Muscle of back (tissue), 11 donors: ENCODE measurements around the gene TYW1. TPM values are rescaled to one million over a fixed set of nuclear protein-coding genes. Genes with fewer than 3 reads are reported as not detected.
"Not testable (repeated sequence)": the region's sequence is repeated elsewhere in the genome, so short reads cannot be mapped to it uniquely, and the experiment has no call there.

Experiments
- DNase-seq, 3 donors: peaks; one replicate each; pipeline versions ENCODE4 v3.0.0 to v3.0.0-alpha.2; 2013
- polyA plus RNA-seq, 10 donors: library from polyadenylated mRNA; unstranded; fragments of 120-200 nt; gene quantifications; one replicate each; pipeline ENCODE4 v1.2.1, GENCODE V29; 2013; ENCODE audit not compliant: insufficient read length in 10 of 10

TYW1 gene
- polyA plus RNA-seq, 10 donors: 12.2 to 17.5 (median 15.3) TPM

DNA sequence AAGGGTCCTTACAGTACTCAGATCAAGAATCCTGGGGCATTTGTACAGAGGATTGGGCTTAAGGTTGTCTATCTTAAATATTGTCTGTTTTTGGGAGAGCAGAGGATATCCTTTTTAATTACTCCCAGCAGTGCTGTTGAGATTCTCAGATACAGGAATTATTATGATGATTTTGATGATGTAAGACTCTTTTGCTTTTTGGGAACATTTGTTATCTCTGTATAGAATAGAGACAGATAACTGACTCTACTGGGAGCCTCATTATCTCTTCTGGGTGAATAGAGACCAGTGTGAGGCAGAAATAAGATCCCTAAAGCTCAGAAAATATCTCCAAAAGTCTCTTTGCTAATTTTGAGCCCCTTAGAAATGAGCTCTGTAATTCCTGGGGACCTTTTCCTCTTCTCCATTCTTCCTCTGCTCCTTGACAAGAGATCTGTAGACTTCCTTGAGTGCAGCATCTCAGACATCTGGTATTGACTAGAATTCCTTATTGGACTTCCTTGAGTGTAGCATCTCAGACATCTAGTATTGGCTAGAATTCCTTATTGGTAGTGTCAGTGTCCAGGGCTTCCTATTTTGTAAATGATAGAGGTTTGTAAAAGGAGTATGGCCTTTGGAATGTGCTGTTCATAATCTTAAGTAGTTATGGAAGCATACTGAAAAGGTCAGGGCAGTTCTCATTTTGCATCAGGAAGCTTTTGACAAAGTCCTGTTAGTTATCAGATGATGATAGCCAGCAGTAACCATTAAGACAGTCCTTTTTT is 118.0 kb downstream of the TYW1 start:
- DNase-seq: peak in 1 of 3 donors; percentile 19

- not testable (repeated sequence) for DNase-seq
Observed at GRCh38 chr7:67120491-67120890, 123.9 kb downstream of the TYW1 start.

DNA sequence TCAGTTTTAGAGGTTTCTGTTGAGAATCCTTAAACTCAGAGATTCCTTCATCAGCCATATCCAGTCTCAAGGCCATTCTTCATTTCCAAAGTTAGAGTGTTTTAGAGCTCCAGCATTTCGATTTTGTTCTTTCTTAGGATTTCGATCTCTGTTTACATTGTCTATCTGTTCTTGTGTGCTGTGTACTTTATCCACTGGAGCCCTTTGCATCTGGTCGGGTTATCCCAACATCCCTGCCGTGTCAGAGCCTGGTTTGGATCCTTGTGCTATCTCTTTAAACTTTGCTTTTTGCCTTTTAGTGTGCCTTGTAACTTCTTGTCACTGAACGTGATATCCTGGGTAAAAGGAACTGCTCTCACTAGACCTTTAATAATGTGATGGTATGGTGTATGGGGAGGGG is 131.6 kb downstream of the TYW1 start:
- not testable (repeated sequence) for DNase-seq

- not testable (repeated sequence) for DNase-seq
Observed at GRCh38 chr7:67130766-67131165, 134.1 kb downstream of the TYW1 start.

DNA sequence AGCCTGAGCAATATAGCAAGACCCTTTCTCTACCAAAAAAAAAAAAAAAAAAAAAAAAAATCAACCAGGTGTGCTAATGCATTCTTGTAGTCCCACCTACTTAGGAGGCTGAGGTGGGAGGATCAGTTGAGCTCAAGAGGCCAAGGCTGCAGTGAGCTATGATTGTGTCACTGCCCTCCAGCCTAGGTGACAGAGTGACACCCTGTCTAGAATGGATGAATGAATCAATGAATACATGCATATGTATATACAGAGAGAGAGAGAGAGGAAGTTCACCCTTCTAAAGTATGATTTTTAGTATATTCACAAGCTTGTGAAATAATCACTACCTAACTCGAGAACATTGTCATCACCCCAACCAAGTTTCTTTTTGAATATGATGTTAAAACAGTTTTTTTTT is 138.3 kb downstream of the TYW1 start:
- DNase-seq: not testable (repeated sequence)

DNA sequence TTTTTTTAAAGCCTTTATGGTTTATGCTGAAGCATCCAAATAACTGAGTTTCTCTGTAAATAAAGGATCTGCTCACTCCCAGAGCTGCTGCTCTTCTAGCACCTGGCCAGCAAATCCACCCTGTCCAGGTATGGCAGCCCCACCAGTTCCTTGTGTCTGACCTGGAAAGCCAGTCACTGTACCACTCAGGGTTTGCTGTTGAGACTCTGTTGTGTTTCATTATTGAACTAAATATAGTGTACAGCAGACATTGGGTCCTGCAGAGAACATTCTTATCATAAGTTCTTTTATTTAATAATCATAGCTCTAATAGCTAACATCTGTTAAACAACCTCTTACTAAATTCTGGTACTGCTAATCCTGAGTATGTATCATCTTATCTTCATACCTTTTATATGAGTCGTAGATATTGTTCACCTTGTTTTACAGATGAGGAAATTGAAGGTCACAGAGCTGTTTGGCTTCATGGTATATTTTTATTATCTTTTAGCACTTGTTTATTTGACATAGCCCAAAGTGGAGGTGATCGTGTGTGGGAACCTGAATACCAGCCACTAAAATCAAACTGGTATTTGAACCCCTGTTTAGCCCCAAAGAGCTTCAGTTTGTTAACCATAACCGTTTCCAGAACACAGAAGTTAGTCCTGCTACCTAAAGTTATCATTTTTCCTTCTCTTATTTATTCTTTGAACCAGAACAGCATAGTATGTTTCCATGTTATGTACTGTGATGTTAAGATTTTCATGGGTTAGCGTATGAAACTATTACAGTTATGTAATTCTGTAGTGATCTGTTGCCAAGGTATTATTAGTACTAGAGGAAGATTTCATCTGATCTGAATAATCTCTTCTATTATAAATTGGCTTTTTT is 139.2 kb downstream of the TYW1 start:
- DNase-seq: not testable (repeated sequence)

GRCh38 chr7:67137489-67137888 is 140.9 kb downstream of the TYW1 start:
- DNase-seq: not testable (repeated sequence)

DNA sequence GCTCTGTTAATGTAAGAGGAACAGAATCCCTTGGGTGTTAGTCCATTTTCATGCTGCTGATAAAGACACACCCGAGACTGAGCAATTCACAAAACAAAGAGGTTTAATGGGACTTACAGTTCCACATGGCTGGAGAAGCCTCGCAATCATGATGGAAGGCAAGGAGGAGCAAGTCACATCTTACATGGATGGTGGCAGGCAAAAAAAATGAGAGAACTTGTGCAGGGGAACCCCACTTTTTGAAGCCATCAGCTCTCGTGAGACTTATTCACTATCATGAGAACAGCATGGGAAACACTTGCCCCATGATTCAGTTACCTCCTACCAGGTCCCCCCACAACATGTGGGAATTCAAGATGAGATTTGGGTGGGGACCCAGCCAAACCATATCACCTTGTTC is 143.2 kb downstream of the TYW1 start:
- DNase-seq: not testable (repeated sequence)

DNA sequence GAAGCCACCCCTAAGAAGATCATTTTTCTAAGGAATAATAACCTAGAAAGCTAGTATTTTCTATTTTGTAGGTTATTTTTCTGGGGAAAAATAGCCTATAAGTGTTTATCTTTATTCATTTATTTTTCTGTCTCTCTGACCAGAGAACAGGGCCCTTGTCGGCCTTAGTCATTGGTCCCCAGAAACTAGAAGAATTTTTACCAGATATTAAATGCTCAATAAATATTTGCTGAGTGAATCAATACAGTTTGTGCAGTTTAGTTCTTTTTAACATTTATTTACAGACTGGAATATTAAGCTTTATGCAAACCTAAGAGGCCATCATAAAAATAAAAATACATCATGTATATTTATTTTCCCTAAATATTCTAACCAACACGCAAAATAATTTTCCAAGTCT is 144.4 kb downstream of the TYW1 start:
- DNase-seq: not testable (repeated sequence)

- not testable (repeated sequence) for DNase-seq
Observed at GRCh38 chr7:67143091-67143786, 146.6 kb downstream of the TYW1 start.

- DNase-seq: not testable (repeated sequence)
Observed at GRCh38 chr7:67145581-67146193, 149.1 kb downstream of the TYW1 start.

GRCh38 chr7:67149131-67149530 is 152.5 kb downstream of the TYW1 start:
- DNase-seq: not testable (repeated sequence)

- not testable (repeated sequence) for DNase-seq
Observed at GRCh38 chr7:67154374-67154773, 157.7 kb downstream of the TYW1 start.

- DNase-seq: not testable (repeated sequence)
Observed at GRCh38 chr7:67156064-67156463, 159.4 kb downstream of the TYW1 start.

DNA sequence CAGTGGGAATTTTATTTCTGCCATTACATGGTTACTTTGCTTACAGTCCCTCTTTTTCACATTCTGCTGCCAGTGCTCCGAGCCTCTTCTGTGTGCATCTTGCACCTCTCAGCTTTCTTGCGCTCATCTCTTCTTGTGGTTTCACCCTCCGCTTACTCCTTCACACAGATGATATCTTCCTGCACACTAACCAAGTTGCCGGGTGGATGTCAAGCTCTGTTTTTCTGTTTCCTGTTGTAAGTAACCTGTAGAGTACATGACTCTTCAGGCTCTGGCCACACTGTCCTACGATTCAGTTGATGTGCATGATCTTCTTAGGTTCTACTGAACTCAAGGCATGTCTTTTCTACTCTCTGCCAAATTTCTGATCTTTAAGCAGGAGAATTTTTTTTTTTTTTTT is 166.7 kb downstream of the TYW1 start:
- DNase-seq: not testable (repeated sequence)

DNA sequence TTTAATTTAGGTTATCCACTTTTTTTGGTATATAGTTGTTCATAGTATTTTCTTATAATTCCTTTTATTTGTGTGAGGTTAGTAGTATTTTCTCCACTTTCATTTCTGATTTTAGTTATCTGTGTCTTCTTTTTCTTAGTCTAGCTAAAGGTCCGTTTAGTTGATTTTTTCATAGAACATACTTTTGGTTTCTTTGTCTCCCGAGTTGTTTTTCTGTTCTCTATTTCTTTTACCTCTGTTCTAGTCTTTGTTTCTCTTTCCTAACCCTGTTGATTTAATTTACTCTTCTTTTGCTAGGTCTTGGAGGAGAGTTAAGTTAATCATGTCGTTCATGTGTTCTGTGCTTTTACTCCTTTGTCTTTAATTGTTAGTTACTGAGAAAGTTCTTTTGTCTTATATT is 174.5 kb downstream of the TYW1 start:
- DNase-seq: not testable (repeated sequence)

DNA sequence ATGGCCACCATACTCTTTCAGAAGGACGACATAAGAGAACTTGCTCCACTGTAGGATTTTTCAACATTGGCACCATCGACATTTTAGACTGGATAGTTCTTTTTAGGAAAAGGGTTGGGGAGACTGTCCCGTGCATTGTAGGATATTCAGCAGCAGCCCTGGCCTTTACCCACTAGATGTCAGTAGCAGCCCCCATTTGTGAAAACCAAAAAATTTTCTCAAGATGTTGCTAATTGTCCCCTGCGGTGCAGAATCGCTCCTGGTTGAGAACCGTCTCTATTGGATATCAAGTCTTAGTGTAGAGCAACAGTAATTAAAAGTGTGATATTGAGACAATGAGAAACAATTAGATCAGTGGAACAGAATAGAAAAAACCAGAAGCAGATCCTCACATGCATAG is 180.1 kb downstream of the TYW1 start:
- DNase-seq: not testable (repeated sequence)

- DNase-seq: not testable (repeated sequence)
Observed at GRCh38 chr7:67178915-67179688, 182.5 kb downstream of the TYW1 start.

GRCh38 chr7:67182956-67183750 is 186.5 kb downstream of the TYW1 start:
- DNase-seq: not testable (repeated sequence)
